CD4-positive, alpha-beta T cell treated with Interleukin-17A for 4 hours (primary cell): ENCODE measurements around the gene IL20RA.
"Not testable (repeated sequence)": the region's sequence is repeated elsewhere in the genome, so short reads cannot be mapped to it uniquely, and the experiment has no call there.

ENCODE experiments used
- DNase-seq: peaks from one replicate; pipeline ENCODE4 v3.0.0-alpha.2; 2020; ENCODE audit warnings: mixed read lengths

Gene IL20RA

GRCh38 chr6:137044366-137045221 is at the start of gene IL20RA:
IL20RA (minus strand) TSS chr6:137044965; CDS start chr6:137044728, 237 bp downstream.
- DNase-seq, result peak; percentile 3

- DNase-seq, result no peak
These were observed 48.7 kb upstream of the IL20RA start for GRCh38 chr6:137093183-137094069.

GRCh38 chr6:137092018-137092417 is 47.3 kb upstream of the IL20RA start:
- DNase-seq, result no peak

DNA sequence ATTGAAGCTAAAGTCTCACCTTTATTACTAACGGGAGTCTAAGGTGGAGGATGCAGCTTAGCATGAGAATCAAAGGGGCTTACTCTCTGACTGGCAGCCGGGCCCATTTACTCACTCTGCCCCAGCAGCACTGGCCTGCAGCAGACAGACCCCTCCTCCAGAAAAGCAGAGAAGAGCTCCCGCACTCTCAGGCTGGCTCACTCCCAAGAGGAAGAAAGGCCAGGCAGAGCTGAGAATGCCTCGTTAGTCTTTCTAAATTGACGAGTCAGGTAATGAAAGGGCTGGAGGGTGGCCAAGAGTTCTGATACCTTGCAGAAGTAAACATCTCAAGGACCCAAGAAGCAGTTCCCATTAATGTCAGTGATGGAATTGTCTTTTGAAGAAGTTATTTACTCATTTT is 44.5 kb upstream of the IL20RA start:
- no peak for DNase-seq

DNA sequence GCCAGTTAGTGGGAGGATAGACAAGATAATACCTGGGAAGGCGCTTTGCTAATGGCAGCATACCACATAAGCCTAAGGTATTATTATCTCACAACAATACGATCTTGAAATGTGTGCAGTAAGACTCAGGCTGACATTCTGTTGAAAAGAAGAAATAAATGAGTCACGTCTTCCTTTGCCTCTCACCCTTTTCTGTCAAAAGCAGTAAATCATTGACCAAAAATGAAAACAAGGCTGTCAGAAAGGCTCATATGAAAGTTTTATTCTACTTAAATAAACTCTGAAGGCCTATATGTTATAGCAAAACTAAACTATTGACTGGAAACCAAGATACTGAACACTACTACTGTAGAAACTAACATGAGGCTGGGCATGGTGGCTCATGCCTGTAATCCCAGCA is 43.1 kb upstream of the IL20RA start:
- no peak for DNase-seq

DNA sequence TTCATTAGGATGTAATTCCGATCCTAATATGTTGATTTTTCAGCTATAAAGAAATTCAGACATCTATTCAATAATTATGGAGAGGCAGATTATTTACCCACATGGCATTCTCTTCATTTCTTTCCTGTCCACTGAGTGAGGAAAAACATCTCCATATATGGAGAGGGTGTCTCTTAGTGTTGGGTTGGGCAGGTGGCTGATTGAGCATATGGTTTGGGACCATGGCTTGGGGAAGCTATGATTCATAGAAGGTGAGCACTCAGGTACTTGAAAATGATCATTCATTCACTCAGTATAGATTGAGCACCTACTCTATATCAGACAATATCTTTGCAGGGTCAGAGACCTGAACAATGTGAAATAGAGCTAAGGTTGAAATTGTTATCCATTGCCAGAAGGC is 41.3 kb upstream of the IL20RA start:
- DNase-seq, result no peak

DNA sequence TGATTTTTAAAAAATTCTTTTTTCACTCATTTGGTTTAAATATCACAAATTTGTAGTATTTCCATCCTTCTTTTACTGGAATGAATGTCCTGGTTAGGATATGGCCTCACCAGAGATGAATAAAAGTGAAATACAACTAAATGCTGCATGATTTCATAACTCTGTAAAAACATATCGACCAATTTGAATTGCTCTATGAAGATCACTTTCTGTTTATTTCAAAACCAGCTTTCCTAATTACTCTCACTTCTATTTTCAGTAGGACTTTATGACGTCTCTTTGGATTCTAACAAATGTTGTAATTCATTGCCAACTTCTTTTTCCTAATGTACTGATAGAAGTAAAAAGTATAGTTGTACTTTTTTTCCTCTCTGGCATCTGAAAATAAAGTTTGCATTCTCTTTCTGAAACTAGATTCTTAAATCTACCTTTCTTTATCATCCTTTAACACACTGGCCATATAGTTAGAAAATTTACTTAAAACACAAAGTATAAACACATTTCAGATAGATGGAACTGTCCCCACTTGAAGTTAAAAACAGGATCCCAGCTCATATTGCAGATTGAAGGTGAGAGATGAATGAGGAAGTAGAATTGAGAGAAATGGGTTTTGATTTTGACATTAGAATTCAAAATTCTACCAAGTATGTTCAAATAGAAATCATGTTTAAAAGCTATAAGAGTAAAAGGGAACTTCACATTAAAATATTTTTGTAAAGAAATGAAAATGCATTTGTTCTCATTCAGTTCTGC is 40.3 kb upstream of the IL20RA start:
- no peak for DNase-seq

GRCh38 chr6:137084090-137084489 is 39.3 kb upstream of the IL20RA start:
- DNase-seq, result no peak

DNA sequence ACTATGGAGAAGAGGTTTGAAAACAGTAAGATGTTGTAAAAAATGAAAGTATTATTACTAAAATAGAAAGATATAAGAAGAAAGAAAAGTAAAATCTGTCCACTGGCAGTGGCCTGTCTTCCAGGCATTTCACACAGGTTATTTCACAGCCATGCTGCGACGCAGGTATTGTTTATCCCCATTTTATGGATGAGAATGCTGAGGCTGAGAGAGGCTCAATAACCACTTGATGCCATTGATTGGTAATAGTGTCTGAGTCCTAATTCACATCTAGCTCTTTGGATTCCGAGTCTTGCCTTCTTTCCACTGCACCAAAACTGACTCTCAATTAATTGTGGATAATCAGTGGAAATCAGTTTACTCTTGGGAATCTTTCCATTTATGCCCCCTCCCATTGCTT is 37.2 kb upstream of the IL20RA start:
- DNase-seq, result no peak

- DNase-seq, result no peak
These were observed 35.9 kb upstream of the IL20RA start for GRCh38 chr6:137080711-137081110.

- peak; percentile 56 for DNase-seq
These were observed 31.7 kb upstream of the IL20RA start for GRCh38 chr6:137076277-137077068.

GRCh38 chr6:137075790-137076189 is 31.0 kb upstream of the IL20RA start:
- not testable (repeated sequence) for DNase-seq

GRCh38 chr6:137070303-137070702 is 25.5 kb upstream of the IL20RA start:
- no peak for DNase-seq

DNA sequence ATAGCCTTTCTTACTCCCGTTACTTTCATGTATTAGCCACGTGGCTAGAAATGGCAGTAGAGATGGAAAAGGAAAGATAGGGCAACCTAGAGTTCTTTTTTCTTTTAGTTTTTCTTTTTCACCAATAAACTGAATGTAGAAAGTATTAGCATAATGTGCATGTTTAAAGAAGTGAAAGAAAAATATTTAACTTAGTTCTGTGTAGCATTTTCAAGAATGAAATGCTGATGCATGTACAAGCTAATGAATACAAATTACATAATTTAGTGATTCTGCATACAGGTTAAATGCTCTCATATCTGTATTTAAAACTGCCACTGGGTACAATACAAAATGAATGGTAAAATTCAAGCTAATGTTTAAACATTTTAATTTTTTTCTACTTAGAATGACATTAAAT is 22.6 kb upstream of the IL20RA start:
- no peak for DNase-seq

GRCh38 chr6:137058037-137058436 is 13.3 kb upstream of the IL20RA start:
- DNase-seq, result no peak

- DNase-seq, result no peak
These were observed 11.5 kb upstream of the IL20RA start for GRCh38 chr6:137056121-137056880.

DNA sequence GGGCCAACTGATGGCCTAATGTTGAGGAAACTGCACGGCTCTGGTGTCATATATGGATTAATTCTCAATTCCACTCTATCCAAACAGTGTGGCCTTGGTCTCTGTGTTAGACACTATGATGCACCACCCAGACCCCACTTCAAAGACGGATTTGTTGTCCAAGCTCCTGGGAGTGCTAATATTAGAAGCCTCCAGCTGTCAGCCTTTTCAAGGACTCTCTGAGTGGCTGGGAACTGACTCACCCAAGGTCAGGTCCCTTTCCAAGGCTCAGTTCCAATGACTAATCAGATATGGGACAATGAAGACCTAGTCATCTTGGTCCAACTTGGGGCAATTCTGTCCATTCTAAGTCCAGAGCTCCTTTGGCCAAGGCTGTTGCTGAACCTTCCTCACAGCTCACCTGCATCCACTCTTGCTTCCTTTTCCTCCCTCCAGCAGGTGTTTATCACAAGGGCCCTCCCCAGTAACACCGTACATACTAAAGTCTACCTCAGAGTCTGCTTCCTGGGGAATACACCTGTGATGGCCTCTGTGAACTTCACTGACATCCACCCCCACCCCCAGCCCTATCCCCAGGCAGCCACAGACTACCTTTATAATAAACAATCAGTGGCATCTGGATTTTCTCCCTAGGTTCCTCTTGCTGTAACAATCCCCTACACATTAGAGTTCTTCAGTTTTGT is 7.2 kb upstream of the IL20RA start:
- DNase-seq, result no peak

DNA sequence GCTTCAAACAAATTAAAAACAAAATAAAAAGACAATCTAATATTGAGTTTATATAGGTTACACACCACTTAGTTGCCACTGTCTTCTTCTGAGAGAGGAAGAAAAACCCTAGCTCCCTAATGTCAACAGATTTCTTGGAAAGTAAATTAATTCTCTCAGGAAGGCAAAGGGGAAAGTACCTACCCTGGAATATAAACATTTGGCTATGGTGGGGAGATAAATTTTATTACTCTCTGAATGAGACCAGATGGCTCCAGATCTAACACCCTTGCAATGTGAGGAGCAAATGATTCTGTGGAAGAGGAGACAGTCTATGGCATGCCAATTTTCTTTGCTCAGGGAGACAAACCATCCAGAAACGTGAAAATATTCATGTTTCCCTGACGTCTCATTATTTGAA is 4.3 kb upstream of the IL20RA start:
- DNase-seq, result no peak

DNA sequence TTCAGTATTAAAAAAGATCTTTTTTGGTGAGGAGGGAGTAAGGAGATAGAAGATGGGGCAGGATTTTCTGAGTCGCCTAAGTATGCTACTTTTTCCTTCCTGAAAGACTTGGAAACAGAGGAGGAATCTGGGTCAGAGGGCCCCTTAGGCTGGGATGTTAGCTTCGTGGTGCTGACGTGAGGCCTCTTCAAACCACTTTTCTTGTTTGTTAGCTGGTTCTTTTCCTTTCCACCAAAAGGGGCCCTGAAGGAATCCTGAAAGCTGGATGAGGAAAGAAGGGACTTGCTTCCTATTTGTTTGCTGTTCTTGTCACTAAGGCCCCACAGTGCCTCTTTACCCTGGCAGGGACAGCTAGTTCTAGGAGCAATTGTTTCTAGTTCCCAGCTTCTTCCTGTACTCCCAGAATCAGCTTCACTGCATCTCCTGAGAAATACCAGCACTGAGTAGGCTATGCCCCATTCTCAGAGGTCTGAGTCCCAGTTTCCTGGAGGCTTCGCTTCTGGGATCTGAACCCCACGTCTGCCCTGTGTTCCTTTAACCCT is 2.2 kb upstream of the IL20RA start:
- no peak for DNase-seq

- DNase-seq, result no peak
These were observed 541 bp upstream of the IL20RA start for GRCh38 chr6:137045222-137045789.
